GM20431 (cell line): ENCODE results near the gene CHMP2B.

Experiments
- in situ Hi-C: fragments of 300-500 bp; cut with MseI, MboI; formaldehyde crosslinking; loops from one replicate; pipeline ENCODE4 v1.15.0; 2020; ENCODE audit warnings: low sequenced_read_pairs; ENCODE audit not compliant: unreplicated experiment

CHMP2B gene

GRCh38 chr3:87305031-87305430, 77.9 kb downstream of the CHMP2B start:
- in situ Hi-C loops: loop anchor here (25.0 kb wide), 1 partner anchor 857 kb away; no protein-coding TSS in a partner anchor
